Measurements from ENCODE around the gene SAMD3.

GRCh38 chr6:130159956-130160355 is 62.8 kb downstream of the SAMD3 start:
- TF ChIP-seq EZH2phosphoT487 (IDR thresholded peaks at IDR 0.05; ENCODE audit: insufficient read depth, low read depth) (no peak), EZH2 (IDR thresholded peaks at IDR 0.05; ENCODE audit: insufficient read depth, poor library complexity, severe bottlenecking) (no peak)

Data from GM23248 (cell line).